PFSK-1 (cell line): ENCODE data around the gene PTPN11.

Source experiments
- FOXP2 ChIP-seq: optimal IDR thresholded peaks from 2 replicates; pipeline ENCODE3; 2011; ENCODE audit warnings: borderline replicate concordance, control low read depth, inconsistent platforms; ENCODE audit not compliant: insufficient read depth; ENCODE audit errors: extremely low read length, extremely low read depth
- POLR2AphosphoS5 ChIP-seq: IDR thresholded peaks from 2 replicates; pipeline ENCODE4 v1.6.1; 2012; ENCODE audit warnings: low read depth, mild to moderate bottlenecking, control low read depth, low read length, moderate library complexity
- REST ChIP-seq, 2 experiments: IDR thresholded peaks; 2 replicates each; pipeline versions ENCODE4 v1.6.1 to v1.8.0; 2011 to 2012; ENCODE audit warnings: low read depth in 2 of 2, low read length in 2 of 2, control low read depth in 1 of 2, inconsistent platforms in 1 of 2, mild to moderate bottlenecking in 1 of 2, moderate library complexity in 1 of 2; ENCODE audit not compliant: insufficient read depth in 1 of 2
- SIN3A ChIP-seq: IDR thresholded peaks from 2 replicates; pipeline ENCODE4 v1.6.1; 2012; ENCODE audit warnings: mild to moderate bottlenecking, low read length, moderate library complexity, borderline replicate concordance; ENCODE audit not compliant: insufficient read depth
- TAF1 ChIP-seq: IDR thresholded peaks from 2 replicates; pipeline ENCODE4 v1.6.1; 2012; ENCODE audit warnings: low read length, control low read depth, borderline replicate concordance; ENCODE audit not compliant: insufficient read depth

PTPN11 gene

GRCh38 chr12:112464605-112465004 is 45.9 kb downstream of the PTPN11 start:
- TF ChIP-seq POLR2AphosphoS5 (no peak), REST (IDR thresholded peaks at IDR 0.05; ENCODE audit: insufficient read depth in 1 of 2, low read depth in 2 of 2, low read length in 2 of 2) (no peak), SIN3A (no peak), TAF1 (no peak), FOXP2 (no peak)

- no peak for TF ChIP-seq TAF1
- no peak for TF ChIP-seq POLR2AphosphoS5
- no peak for TF ChIP-seq SIN3A
- no peak for TF ChIP-seq FOXP2
- no peak for TF ChIP-seq REST (IDR thresholded peaks at IDR 0.05; ENCODE audit: insufficient read depth in 1 of 2, low read depth in 2 of 2, low read length in 2 of 2)
Observed at GRCh38 chr12:112466011-112466422, 47.3 kb downstream of the PTPN11 start.

GRCh38 chr12:112466835-112467234 is 48.1 kb downstream of the PTPN11 start:
- TF ChIP-seq POLR2AphosphoS5 (no peak), SIN3A (no peak), REST (IDR thresholded peaks at IDR 0.05; ENCODE audit: insufficient read depth in 1 of 2, low read depth in 2 of 2, low read length in 2 of 2) (no peak), TAF1 (no peak), FOXP2 (no peak)

- no peak for TF ChIP-seq FOXP2
- TF ChIP-seq POLR2AphosphoS5, result no peak
- TF ChIP-seq SIN3A, result no peak
- TF ChIP-seq REST (IDR thresholded peaks at IDR 0.05; ENCODE audit: insufficient read depth in 1 of 2, low read depth in 2 of 2, low read length in 2 of 2), result no peak
- no peak for TF ChIP-seq TAF1
Observed at GRCh38 chr12:112468046-112468445, 49.3 kb downstream of the PTPN11 start.

GRCh38 chr12:112473056-112473455 is 54.3 kb downstream of the PTPN11 start:
- no peak for TF ChIP-seq SIN3A
- TF ChIP-seq REST (IDR thresholded peaks at IDR 0.05; ENCODE audit: insufficient read depth in 1 of 2, low read depth in 2 of 2, low read length in 2 of 2), result no peak
- TF ChIP-seq POLR2AphosphoS5, result no peak
- no peak for TF ChIP-seq TAF1
- no peak for TF ChIP-seq FOXP2
